ENCODE data around the gene GPC3.
"Not testable (repeated sequence)": the region's sequence is repeated elsewhere in the genome, so short reads cannot be mapped to it uniquely, and the experiment has no call there.

The GPC3 gene

GRCh38 chrX:133995759-133996158 lies 10.4 kb upstream of the GPC3 start:
- H3K4me3 ChIP-seq: no peak overlapping the region
- H4K20me1 ChIP-seq: peaks cover 7% of the 10 kb centered on the region; the same call in 1 of the 2 replicates
- H3K4me2 ChIP-seq: no peak overlapping the region
- H3K36me3 ChIP-seq: no peaks in the 10 kb centered on the region
- no peak overlapping the region for H3K9ac ChIP-seq
- H3K27ac ChIP-seq: no peak overlapping the region
- H3K9me3 ChIP-seq: no peaks in the 10 kb centered on the region
- H3K4me1 ChIP-seq: peaks cover 19% of the 10 kb centered on the region
- H3K27me3 ChIP-seq: peaks cover 92% of the 10 kb centered on the region
- no peak for TF ChIP-seq Cebpa-rat (IDR thresholded peaks at IDR 0.05)

- Histone ChIP-seq H3K9ac (no peak overlapping the region), H3K27me3 (peaks cover 92% of the 10 kb centered on the region), H3K36me3 (no peaks in the 10 kb centered on the region), H4K20me1 (peaks cover 9% of the 10 kb centered on the region; the same call in 1 of the 2 replicates), H3K4me1 (peaks cover 12% of the 10 kb centered on the region), H3K9me3 (no peaks in the 10 kb centered on the region), H3K4me3 (no peak overlapping the region), H3K27ac (no peak overlapping the region), H3K4me2 (no peak overlapping the region)
- TF ChIP-seq Cebpa-rat (IDR thresholded peaks at IDR 0.05): no peak
Observed at GRCh38 chrX:133994576-133994975, 9.2 kb upstream of the GPC3 start.

GRCh38 chrX:133992882-133993281 lies 7.5 kb upstream of the GPC3 start:
- peaks cover 91% of the 10 kb centered on the region for H3K27me3 ChIP-seq
- no peak overlapping the region for H3K4me3 ChIP-seq
- H3K27ac ChIP-seq: no peak overlapping the region
- no peak overlapping the region for H3K4me2 ChIP-seq
- no peaks in the 10 kb centered on the region for H3K4me1 ChIP-seq
- H3K9ac ChIP-seq: no peak overlapping the region
- TF ChIP-seq Cebpa-rat (IDR thresholded peaks at IDR 0.05): no peak
- no peaks in the 10 kb centered on the region for H3K36me3 ChIP-seq
- peaks cover 18% of the 10 kb centered on the region; the same call in 1 of the 2 replicates for H4K20me1 ChIP-seq
- H3K9me3 ChIP-seq: no peaks in the 10 kb centered on the region

GRCh38 chrX:133991814-133992213 lies 6.4 kb upstream of the GPC3 start:
- Histone ChIP-seq H3K4me1 (no peaks in the 10 kb centered on the region), H3K27ac (no peak overlapping the region), H3K9me3 (no peaks in the 10 kb centered on the region), H3K4me3 (no peak overlapping the region), H3K4me2 (no peak overlapping the region), H3K9ac (no peak overlapping the region), H4K20me1 (peaks cover 18% of the 10 kb centered on the region; the same call in 1 of the 2 replicates), H3K36me3 (no peaks in the 10 kb centered on the region), H3K27me3 (peaks cover 89% of the 10 kb centered on the region)
- TF ChIP-seq Cebpa-rat (IDR thresholded peaks at IDR 0.05): no peak

- H3K4me2 ChIP-seq, H3K36me3 ChIP-seq, H3K9ac ChIP-seq, H3K27ac ChIP-seq, H3K9me3 ChIP-seq, H3K4me3 ChIP-seq, H3K4me1 ChIP-seq: not testable (repeated sequence)
- peaks cover 11% of the 10 kb centered on the region; the same call in 1 of the 2 replicates for H4K20me1 ChIP-seq
- H3K27me3 ChIP-seq: peaks cover 82% of the 10 kb centered on the region
Observed at GRCh38 chrX:133991057-133991456, 5.7 kb upstream of the GPC3 start.

GRCh38 chrX:133989993-133990392 lies 4.6 kb upstream of the GPC3 start:
- Histone ChIP-seq H4K20me1 (peaks cover 11% of the 10 kb centered on the region; the same call in 1 of the 2 replicates), H3K4me3 (no peak overlapping the region), H3K27me3 (peaks cover 71% of the 10 kb centered on the region), H3K27ac (no peak overlapping the region), H3K4me1 (no peaks in the 10 kb centered on the region), H3K9ac (no peak overlapping the region), H3K36me3 (no peaks in the 10 kb centered on the region), H3K4me2 (no peak overlapping the region), H3K9me3 (peaks cover 10% of the 10 kb centered on the region)
- no peak for TF ChIP-seq Cebpa-rat (IDR thresholded peaks at IDR 0.05)

GRCh38 chrX:133989490-133989889 lies 4.1 kb upstream of the GPC3 start:
- Histone ChIP-seq H3K27ac (no peak overlapping the region), H3K9ac (no peak overlapping the region), H3K9me3 (peaks cover 15% of the 10 kb centered on the region), H3K4me1 (no peaks in the 10 kb centered on the region), H3K27me3 (peaks cover 66% of the 10 kb centered on the region), H3K4me2 (no peak overlapping the region), H4K20me1 (peaks cover 11% of the 10 kb centered on the region; the same call in 1 of the 2 replicates), H3K4me3 (no peak overlapping the region), H3K36me3 (no peaks in the 10 kb centered on the region)
- TF ChIP-seq Cebpa-rat (IDR thresholded peaks at IDR 0.05): no peak

- H4K20me1 ChIP-seq: peaks cover 11% of the 10 kb centered on the region; the same call in 1 of the 2 replicates
- no peak overlapping the region for H3K4me3 ChIP-seq
- no peaks in the 10 kb centered on the region for H3K36me3 ChIP-seq
- peaks cover 70% of the 10 kb centered on the region for H3K27me3 ChIP-seq
- H3K9me3 ChIP-seq: peaks cover 28% of the 10 kb centered on the region
- H3K4me1 ChIP-seq: no peaks in the 10 kb centered on the region
- no peak overlapping the region for H3K9ac ChIP-seq
- no peak overlapping the region for H3K4me2 ChIP-seq
- no peak overlapping the region for H3K27ac ChIP-seq
- TF ChIP-seq Cebpa-rat (IDR thresholded peaks at IDR 0.05): no peak
Observed at GRCh38 chrX:133988010-133988409, 2.6 kb upstream of the GPC3 start.

- peaks cover 74% of the 10 kb centered on the region for H3K27me3 ChIP-seq
- H3K4me3 ChIP-seq: no peak overlapping the region
- peaks cover 28% of the 10 kb centered on the region for H3K9me3 ChIP-seq
- H3K4me2 ChIP-seq: no peak overlapping the region
- no peak overlapping the region for H3K27ac ChIP-seq
- H3K4me1 ChIP-seq: no peaks in the 10 kb centered on the region
- no peak for TF ChIP-seq Cebpa-rat (IDR thresholded peaks at IDR 0.05)
- H3K36me3 ChIP-seq: no peaks in the 10 kb centered on the region
- H4K20me1 ChIP-seq: peaks cover 11% of the 10 kb centered on the region; the same call in 1 of the 2 replicates
- no peak overlapping the region for H3K9ac ChIP-seq
Observed at GRCh38 chrX:133987188-133987587, 1.8 kb upstream of the GPC3 start.

- no peak for TF ChIP-seq Cebpa-rat (IDR thresholded peaks at IDR 0.05)
- peaks cover 11% of the 10 kb centered on the region; the same call in 1 of the 2 replicates for H4K20me1 ChIP-seq
- no peak overlapping the region for H3K4me2 ChIP-seq
- no peak overlapping the region for H3K9ac ChIP-seq
- H3K4me1 ChIP-seq: no peaks in the 10 kb centered on the region
- H3K36me3 ChIP-seq: no peaks in the 10 kb centered on the region
- no peak overlapping the region for H3K27ac ChIP-seq
- peaks cover 28% of the 10 kb centered on the region for H3K9me3 ChIP-seq
- no peak overlapping the region for H3K4me3 ChIP-seq
- peaks cover 74% of the 10 kb centered on the region for H3K27me3 ChIP-seq
Observed at GRCh38 chrX:133985967-133986683, 731 bp upstream of the GPC3 start.

Data from BLaER1 (cell line).